C4-2B (cell line): ENCODE data around the gene VASH2.

Experiments
- CTCF ChIP-seq: fragments of 450-650 bp; conservative IDR thresholded peaks from 2 replicates; pipeline ENCODE4 v1.5.1; 2017; ENCODE audit warnings: mild to moderate bottlenecking
- ZFX ChIP-seq: fragments of 450-650 bp; IDR thresholded peaks from 2 replicates; pipeline ENCODE4 v1.6.1; 2017

DNA sequence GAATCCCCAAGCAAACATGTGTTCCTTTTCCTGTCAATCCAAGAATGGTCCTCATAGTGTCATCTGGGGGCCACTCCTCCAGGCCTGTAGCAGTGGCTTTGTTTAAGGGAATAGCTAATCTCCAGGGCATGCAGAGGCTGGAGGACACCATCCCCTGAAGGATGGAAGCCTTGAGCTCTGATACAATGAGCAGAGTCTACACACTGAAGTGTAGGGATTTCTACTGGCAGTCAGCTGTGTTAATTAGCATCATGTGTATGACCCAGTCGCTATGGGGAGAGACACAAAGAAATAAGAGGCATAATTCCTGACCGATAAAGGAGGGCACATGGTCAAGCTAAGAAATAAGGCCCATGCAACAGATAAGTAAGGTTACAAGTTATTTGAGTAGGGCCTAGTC, 36.2 kb downstream of the VASH2 start:
- TF ChIP-seq CTCF (no peak), ZFX (no peak)
